GM23248 (cell line): ENCODE data around the gene ANKRD34C.

Source experiments
- EZH2 ChIP-seq: fragments of 200-600 bp; sonication (generic); IDR thresholded peaks from 2 replicates; pipeline ENCODE4 v1.6.1; 2018; ENCODE audit warnings: antibody characterized with exemption, mild to moderate bottlenecking; ENCODE audit not compliant: insufficient read depth, poor library complexity, severe bottlenecking
- EZH2phosphoT487 ChIP-seq: fragments of 200-600 bp; sonication (generic); IDR thresholded peaks from 2 replicates; pipeline ENCODE4 v1.6.1; 2018; ENCODE audit warnings: antibody characterized with exemption, moderate library complexity, mild to moderate bottlenecking, low read depth; ENCODE audit not compliant: insufficient read depth

DNA sequence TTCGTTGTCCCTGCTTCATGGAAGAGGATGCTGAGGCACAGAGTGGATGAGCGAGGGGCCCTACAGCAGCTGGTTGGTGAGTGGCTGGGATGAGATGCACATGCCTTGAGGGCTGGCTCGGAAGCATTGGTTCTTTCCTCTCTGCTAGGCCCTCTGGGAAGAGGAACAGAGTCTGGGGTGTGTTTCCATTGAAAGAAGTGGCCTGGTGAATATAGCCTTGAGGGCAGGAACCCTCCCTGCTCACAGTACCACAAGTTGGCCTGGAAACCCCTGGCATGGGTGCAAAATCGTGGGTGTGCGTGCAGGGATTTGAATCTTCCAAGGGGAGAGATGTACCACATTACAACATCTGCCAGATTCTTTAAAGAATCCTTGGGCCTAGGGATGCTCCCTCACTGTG is 37.6 kb upstream of the ANKRD34C start:
- no peak for TF ChIP-seq EZH2
- TF ChIP-seq EZH2phosphoT487, result no peak
